Measurements from ENCODE around the gene OTUD5.

OTUD5 gene

GRCh38 chrX:48934581-48935300, 22.7 kb downstream of the OTUD5 start:
- Histone ChIP-seq H3K9me3 (ENCODE audit: control insufficient read depth, insufficient read depth, low read depth, low read length) (no peaks in the 10 kb centered on the region), H3K4me1 (ENCODE audit: control insufficient read depth, insufficient read depth, low read length) (no peaks in the 10 kb centered on the region), H3K4me3 (ENCODE audit: low read depth, low read length) (no peak overlapping the region), H3K36me3 (ENCODE audit: control insufficient read depth in 2 of 2, insufficient read depth in 1 of 2, low read length in 2 of 2) (peaks cover 12 to 72% of the 10 kb centered on the region in 2 experiments; a peak in 2 of 3 replicates), H3K27ac (ENCODE audit: extremely low read depth, low read depth, low read length) (no peak overlapping the region)
- TF ChIP-seq ELK4 (IDR thresholded peaks at IDR 0.05; ENCODE audit: borderline replicate concordance, low read depth, low read length), result no peak
- no peak for TF ChIP-seq ZNF174 (tag by site-specific recombination; IDR thresholded peaks at IDR 0.05)
- TF ChIP-seq ZNF837 (tag by site-specific recombination; IDR thresholded peaks at IDR 0.05), result no peak
- no peak for TF ChIP-seq ZNF776 (tag by site-specific recombination; IDR thresholded peaks at IDR 0.05; ENCODE audit: borderline replicate concordance)
- ChIA-PET POLR2A (no interaction called here), CTCF (no interaction called here)

- H3K27ac ChIP-seq (ENCODE audit: extremely low read depth, low read depth, low read length), result no peak overlapping the region
- H3K4me1 ChIP-seq (ENCODE audit: control insufficient read depth, insufficient read depth, low read length), result no peaks in the 10 kb centered on the region
- peaks cover 12 to 63% of the 10 kb centered on the region in 2 experiments; a peak in 2 of 3 replicates for H3K36me3 ChIP-seq (ENCODE audit: control insufficient read depth in 2 of 2, insufficient read depth in 1 of 2, low read length in 2 of 2)
- ChIA-PET POLR2A (no interaction called here), CTCF (no interaction called here)
- H3K9me3 ChIP-seq (ENCODE audit: control insufficient read depth, insufficient read depth, low read depth, low read length), result no peaks in the 10 kb centered on the region
- H3K4me3 ChIP-seq (ENCODE audit: low read depth, low read length), result no peak overlapping the region
- TF ChIP-seq WT1 (tag by site-specific recombination; IDR thresholded peaks at IDR 0.05) (no peak), ZNF311 (tag by site-specific recombination; IDR thresholded peaks at IDR 0.05; ENCODE audit: borderline replicate concordance) (no peak), PRDM10 (tag by site-specific recombination; IDR thresholded peaks at IDR 0.05) (no peak), ZNF426 (tag by site-specific recombination; IDR thresholded peaks at IDR 0.05) (no peak), ZNF449 (tag by site-specific recombination; IDR thresholded peaks at IDR 0.05) (no peak), SP3 (tag by site-specific recombination; IDR thresholded peaks at IDR 0.05) (no peak), ZNF639 (tag by site-specific recombination; IDR thresholded peaks at IDR 0.05) (no peak), ZBTB10 (tag by site-specific recombination; IDR thresholded peaks at IDR 0.05) (no peak), ZNF843 (tag by site-specific recombination; IDR thresholded peaks at IDR 0.05) (no peak), ZNF114 (tag by site-specific recombination; IDR thresholded peaks at IDR 0.05) (no peak), ZNF621 (tag by site-specific recombination; IDR thresholded peaks at IDR 0.05) (no peak), ZNF776 (tag by site-specific recombination; IDR thresholded peaks at IDR 0.05; ENCODE audit: borderline replicate concordance) (no peak), ZNF48 (tag by site-specific recombination; IDR thresholded peaks at IDR 0.05) (no peak), ZNF548 (tag by site-specific recombination; IDR thresholded peaks at IDR 0.05) (no peak), KLF17 (tag by site-specific recombination; IDR thresholded peaks at IDR 0.05) (no peak), ZNF596 (tag by site-specific recombination; IDR thresholded peaks at IDR 0.05) (no peak), ZNF785 (tag by site-specific recombination; IDR thresholded peaks at IDR 0.05) (no peak)
Observed at GRCh38 chrX:48933757-48934156, 23.6 kb downstream of the OTUD5 start.
